SKM-1 (cell line): ENCODE data around the gene PPP2R2C.

Experiments
- DNase-seq: peaks from one replicate; lab custom pipeline; 2025; ENCODE audit not compliant: unreplicated experiment; lab: John Stamatoyannopoulos, UW

The PPP2R2C gene

DNA sequence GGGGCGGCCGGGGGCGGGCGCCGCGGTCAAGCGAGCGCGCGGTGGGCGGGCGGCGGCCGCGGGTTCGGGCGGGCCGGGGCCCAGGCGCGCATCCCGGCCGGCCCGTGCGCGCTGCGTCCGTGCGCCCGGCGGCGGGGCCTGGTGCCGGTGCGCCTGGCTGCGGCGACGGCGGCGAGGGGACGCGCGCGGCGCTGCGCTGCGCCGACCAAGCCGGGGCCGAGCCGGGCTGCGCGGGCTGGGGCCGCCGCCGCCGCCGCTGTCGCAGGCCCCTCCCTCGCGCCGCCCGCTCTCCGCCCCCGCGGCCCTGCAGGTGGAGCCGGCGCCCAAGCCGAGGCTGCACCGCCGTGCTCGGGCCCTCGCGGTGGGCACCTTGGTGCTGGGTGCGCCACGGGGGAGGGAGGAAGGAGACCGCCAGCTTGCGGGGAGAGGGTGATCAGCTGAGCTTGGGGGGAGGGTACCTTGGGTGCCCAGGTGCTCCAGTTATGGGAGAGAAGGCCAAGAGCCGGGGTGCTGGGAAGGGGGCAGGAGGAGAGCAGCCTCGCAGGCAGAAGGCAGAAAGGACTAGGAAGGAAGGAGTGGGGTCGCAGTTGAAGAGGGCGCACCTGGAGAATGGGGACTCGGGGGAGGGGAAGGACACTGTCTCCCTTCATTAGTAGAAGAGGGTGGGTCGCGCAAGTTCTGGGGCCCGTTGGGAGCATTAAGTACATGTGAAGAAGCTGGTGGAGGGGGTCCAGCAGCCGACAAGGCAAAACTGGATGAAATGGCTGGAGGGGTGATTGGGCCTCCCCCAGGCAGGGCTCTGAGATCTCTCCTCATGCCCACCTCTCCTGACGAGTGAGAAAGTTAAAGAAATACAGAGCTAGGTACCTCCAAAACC lies at the start of gene PPP2R2C:
Gene PPP2R2C, minus strand, starts transcription at position 228 of the 877 bp plus-strand sequence. CDS start 385 bp downstream, outside the sequence.
- no peak for DNase-seq

DNA sequence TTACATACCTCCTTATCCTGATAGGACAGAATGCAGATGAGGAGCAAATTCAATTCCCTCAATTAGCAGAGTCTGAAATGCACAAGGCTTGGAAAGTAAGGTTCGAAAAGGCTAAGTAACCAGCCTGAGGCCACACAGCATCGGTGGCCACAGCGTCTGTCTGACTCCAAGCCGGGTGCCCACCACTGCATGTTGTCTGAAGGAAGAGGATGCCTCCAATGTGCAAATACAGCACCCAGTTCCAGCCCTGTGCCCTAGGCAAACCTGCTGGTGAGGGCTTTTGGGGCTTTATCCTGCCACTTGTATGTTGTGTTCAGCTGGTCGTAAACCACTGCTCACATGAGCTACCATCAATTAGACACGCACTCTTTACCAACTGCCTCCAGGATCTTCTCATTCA lies 48.6 kb upstream of the PPP2R2C start:
- no peak for DNase-seq

DNA sequence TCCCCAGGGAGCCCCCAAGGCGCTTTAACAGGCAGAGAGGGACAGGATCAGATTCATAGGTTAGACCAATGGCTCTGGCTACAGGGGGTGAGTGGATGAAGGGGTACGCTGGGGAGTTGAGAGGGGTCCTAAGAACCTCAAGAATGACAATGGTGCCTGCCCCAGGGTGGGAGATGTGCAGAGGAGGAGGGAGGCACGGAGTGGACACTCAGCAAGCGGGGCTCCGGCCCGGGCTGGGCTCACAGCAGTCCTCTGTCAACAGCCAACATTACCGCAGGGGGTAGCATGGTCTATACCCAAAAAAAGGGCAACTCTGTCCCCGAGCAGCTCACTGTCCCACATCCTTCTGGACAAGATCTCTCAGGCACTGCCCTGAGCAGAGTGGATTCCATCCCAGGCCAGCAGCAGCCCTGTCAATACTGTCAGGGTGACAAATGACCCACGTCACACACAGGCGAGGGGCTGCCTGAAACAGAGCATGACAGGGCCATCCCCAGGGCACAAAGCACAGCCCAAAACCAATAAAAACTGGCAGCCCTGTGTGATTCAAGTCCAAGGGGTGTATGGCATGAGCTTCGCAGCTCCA lies 47.7 kb upstream of the PPP2R2C start:
- DNase-seq: no peak

DNA sequence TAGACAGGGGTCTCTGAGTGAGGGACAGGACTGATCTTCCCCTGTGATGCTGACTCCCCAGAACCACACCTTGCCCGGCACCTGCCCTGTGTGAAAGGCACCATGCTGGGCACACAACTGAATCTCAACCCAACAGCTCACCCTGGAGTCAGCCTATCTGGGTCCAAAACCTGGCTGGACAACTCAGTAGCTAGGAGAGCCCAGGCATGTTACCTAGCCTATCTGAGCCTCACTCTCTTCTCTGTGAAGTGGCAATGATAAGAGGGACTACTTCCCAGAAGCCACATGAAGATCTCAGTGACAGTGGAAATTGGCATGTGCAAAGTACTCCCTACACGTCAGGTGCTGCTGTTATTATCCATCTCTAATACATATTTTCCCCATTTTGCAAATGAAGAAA lies 44.8 kb upstream of the PPP2R2C start:
- no peak for DNase-seq

DNA sequence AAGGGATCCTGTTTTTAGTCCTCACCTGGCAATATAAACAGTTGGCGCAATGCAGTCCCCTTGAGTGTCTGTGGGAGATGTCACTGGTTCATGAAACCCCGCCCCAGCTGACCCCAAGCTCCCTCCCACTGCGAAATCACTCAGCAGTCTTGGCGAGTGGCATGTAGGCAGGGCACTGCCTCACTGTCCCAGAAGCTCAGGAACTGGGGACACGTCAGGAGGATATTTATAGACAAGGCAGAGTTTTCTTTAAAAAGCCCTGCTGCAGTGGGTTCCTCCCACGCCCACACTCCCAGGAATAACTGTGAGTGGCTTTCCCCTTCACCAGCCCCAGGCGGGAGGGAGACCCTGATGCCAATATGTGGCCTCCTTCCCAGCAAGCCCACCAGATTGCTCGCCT lies 44.3 kb upstream of the PPP2R2C start:
- DNase-seq: no peak

DNA sequence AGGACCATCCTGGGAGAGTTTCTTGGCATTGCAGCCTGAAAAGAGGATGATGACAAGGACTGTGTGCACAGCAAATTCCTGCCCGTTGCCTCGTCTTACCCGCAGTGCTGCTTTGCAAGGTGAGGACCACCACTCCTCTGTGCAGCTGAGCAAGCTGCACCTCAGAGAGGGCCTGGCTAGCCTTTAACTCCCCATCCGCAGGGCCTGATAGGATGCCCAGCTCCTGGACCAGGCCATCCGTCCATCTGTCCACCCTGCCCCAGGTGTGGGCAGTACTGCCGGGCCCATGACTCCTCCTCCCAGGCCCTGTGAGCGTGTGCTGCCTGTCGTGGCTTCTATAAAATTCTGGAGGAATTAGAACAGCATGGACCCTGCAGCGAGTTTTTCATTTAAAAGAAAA lies 43.9 kb upstream of the PPP2R2C start:
- DNase-seq: no peak

DNA sequence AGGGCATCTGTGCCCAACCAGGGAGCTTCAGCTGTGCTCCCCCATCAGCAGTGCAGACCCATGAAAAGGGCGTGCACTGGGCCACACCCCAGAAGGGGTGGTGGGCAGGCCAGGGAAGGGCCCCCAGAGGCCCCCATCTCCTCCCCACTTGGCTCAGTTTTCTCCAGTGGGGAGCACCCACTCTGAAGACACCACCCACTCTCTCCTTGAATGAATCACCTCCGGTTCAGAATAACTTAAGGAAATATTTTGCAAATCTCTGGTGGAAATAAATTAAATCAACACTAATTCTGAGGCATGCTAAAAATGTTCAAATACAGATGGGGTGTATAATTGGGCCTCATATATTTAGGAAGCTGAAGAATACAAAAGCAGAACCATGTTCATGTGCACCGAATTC lies 41.3 kb upstream of the PPP2R2C start:
- DNase-seq: no peak

DNA sequence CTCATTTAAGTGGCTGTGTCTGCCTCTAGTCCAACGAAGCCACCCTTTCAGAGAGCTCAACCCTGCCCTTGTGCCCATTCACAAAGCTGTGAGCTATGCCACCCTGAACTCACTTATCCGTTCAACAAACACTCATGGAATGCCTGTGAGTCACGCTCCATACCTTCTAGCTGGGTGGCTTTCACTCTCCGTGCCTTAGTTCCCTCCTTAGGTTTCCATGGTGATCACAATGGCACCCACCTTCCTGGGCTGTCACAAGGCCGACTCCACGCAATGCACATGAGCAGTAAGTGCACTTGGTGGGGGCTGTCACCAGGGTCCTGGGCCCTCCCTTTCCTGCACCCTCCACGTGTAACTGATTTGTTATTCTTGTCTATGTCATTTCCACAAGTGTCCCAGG lies 37.2 kb upstream of the PPP2R2C start:
- no peak for DNase-seq

DNA sequence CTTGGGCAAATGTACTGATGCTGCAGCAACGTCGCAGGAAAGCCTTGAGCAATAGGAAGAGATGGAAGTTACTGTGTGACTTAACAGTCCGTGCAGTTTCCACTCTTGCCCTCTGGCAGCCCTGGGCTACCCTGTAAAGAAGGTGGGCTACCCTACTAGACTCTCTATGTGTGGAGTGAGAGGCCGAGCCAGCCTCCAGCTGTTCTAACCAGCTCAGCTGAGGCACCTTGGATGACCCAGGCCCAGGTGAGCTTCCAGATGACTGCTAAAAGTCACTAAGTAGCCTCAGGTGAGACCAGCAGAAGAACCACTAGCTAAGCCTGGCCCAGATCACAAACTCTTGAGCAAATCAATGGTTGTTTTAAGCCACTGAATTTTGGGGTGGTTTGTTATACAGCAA lies 34.9 kb upstream of the PPP2R2C start:
- DNase-seq: no peak

DNA sequence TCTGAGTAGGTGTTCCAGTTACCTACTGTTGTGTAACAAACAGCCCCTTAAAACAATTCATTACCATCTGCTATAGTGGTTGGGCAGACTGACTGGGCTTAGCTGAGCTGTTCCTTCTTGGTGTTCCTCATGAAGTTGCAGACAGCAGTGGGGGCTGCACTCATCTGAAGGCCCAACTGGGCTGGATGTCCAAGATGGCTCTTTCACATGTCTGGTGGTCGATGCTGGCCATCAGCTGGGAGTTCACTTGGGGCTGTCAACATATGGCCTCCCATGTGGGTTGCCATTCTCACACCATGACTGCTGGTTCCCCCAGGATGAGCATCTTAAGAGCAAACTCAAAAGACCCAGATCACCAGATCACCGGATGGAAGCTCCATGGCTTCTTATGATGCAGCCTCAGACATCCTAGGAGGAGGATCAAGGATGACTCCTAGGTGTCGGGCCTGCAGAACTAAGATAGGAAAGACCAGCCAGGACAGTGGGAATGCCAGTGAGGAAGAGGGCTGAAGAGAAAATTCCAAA lies 34.3 kb upstream of the PPP2R2C start:
- no peak for DNase-seq

DNA sequence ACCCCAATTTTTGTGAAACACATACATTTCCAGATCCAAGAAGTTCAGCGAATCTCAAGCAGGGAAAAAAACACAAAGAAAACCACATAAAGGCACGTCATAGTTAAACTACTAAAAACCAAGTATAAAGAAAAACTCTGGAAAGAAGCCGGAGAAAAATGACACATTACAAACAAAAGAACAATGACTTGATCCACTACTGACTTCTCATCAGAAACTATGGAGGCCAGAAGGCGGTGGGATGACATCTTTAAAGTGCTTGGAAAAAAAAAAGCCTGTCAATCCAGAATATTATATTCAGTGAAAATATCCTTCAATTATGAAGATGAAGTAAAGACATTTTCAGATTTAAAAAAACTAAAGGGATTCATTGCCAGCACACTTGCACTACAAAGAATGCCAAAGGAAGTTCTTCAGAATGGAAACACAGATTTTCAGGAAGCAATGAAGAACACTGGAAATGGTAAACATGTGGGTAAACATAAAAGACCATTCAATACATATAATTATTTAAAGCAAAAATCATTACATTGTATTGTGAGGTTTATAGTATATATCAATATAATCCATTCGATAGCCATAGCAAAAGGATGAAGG lies 32.6 kb upstream of the PPP2R2C start:
- DNase-seq: no peak

DNA sequence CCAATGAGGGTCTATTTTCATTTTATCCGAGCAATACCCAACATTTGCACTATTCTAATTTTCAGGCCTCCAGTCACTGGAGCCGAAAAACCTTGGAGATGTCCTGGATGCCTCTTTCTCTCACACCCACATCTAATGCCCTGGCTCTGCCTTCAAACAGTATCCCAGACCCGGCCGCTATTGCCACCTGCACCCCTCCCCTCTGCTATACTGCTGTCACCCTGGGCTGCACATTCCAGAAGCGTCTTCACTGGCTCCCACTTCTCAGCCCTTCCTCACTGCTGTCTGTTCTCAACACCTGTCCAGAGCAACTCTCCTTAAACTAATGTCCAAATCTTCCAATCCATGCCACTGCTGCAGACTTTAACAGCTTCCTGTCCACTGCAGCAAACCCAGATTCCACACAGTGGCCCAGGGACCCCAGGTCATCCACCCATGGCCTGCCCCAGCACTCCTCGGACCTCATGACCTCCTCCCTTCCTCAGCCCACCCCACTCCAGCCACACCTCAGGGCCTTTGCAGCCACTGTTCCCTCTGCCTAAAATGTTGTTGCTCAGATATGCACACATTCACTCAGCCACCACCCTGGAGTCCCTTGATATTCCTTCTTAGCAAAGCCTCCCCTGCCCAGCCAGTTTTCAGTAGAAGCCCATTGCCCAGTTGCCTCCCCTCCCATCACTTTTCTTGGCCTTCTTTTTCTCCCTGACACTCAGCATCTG lies 30.5 kb upstream of the PPP2R2C start:
- DNase-seq: no peak

DNA sequence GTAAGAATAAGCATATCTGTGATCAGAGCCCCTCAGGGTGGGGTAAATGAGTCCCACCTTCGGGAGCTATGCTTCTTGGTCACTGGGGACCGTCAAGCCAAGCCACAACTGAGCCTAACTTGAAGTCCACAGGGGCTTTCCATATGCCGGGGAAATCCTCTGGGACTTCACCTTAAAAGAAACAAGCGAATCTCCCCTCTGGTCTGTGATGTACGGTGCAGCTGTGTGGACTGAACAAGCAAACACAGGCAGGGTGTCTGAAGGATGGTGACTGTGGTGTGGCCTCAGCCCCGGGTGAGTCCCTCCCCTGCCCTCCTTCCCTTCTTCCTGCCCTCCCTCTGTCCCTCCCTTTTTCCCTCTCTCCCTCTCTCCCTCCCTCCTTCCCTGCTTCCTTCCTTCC lies 29.7 kb upstream of the PPP2R2C start:
- no peak for DNase-seq

DNA sequence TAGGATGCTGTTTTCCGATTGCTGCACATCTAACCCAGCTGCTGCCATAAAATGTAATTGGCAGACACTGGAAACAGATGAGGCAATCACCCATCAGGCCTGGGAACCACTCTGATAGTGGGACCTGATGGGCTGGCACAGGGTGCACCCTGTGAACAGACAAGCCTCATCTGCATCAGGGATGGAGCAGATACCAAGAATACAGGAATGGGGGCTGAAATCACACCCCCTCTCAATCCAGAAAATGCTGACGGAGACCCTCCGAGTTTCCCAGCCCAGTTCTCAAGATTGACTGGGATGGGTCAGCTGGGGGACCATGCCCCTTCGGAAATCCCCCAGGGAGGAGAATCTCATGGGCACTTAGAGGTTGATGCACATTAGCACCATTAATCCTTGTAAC lies 28.8 kb upstream of the PPP2R2C start:
- no peak for DNase-seq

DNA sequence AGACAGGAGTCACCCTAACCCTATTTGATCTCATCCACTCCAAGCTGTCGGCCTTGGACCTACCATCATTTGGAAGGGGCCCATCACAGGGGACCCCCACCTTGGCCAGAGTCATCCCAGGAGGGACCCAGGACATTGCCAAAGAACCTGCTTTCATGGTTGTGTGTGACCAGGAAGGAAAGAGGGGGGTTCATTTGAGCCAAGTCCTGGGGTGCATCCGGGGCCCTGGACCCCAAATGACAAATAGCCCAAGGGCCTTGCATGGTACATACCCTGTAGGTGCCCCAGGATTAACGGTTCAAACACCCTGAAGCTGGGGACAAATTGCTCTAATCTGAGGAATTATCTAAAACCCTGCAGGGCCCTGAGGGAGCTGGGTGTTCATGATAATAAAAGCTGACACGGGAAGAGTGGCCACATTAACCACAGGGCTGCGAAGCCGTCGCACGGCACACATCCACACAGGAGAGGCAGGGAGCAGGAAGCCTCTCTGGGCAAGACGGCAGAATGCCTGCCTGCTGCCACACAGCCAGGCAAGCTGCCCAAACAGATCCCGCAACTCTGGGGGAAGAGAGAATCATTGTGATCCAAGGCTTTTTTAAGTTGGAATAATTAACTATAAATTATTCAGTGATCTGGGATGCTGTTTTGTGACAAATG lies 28.2 kb upstream of the PPP2R2C start:
- DNase-seq: no peak

DNA sequence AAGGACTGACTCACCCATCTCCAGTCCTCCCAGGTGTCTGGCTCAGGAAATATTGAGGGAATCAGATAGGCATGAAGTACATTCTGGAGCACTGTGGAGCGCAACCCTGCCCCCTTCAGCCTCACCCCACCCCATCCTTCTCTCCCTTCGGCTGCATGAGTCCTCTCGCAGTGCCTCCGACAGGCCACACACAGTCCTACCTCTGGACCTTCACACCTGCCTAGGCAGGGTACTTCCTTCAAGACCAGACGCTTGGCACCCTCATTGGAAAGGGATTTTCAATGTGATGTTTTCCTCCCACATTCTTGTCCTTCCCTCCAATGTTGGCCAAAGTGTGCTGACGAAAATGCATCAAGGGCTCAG lies 26.8 kb upstream of the PPP2R2C start:
- DNase-seq: no peak

DNA sequence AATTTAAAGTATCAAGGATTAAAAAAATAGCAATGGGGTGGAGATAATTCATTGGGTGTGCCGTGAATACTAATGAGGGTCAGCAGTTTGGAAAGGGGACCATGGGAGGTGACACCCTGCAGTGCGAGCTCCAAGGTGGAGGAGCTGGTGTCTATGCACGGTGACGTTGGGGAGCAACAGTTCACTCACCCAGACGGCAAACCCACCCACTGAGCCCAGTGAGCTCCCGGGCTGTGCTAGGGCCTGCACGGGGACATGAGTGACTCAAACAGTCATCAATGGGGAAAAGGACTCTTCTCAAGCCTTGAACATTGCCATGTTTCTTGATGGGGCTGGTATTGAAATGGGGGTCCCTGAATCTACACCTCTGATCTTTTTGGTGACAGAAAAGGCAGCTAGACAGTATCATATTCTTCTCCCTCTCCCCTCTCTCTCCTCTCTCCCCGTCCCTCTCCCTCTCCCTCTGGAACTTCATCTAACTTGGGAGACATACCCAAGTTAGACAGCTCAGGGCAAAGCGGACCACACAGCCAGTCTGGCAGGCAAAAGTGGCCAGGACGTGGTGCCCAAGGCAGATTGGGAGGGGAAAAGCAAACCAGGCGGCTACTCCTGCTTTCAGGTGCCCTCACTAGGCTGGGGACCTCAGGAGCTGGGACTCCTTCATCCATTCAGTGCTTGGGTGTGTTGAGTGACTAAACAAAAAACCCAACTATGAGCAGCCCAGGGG lies 26.3 kb upstream of the PPP2R2C start:
- no peak for DNase-seq

DNA sequence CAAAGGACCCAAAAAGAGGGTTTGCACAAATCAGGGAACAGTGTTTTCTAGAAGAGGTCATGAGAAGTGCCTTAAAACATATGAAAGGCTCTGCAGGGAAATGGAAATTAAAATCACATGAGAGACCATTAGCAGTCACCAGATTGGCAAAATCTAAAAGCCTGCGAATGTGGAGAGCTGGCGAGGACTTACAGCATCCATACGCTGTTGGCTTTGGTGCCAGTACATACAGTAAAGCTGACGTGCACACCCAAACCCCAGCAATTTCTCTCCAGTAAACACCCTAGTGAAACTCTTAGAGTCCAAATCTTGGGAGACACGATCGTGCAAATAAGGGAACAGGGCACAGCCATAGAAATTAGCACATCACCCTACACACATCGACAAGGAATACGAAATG lies 25.4 kb upstream of the PPP2R2C start:
- DNase-seq: no peak

DNA sequence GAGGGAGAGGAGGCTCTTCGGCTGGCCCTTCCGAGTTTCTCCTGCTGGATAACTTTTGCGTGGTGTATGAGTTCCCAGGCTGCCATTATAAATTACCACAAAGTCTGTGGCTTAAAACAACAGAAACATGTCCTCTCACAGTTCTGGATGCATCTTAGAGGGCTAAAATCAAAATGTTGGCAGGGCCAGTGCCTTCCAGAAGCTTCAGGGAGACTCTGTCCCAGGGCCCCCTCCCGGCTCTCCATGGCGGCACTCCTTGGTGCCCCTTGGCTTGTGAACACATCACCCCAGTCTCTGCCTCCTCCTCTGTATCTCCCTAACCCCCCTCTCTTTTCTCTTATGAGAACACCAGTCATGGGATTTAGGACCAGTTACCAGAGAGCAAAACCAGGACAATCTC lies 23.3 kb upstream of the PPP2R2C start:
- no peak for DNase-seq

DNA sequence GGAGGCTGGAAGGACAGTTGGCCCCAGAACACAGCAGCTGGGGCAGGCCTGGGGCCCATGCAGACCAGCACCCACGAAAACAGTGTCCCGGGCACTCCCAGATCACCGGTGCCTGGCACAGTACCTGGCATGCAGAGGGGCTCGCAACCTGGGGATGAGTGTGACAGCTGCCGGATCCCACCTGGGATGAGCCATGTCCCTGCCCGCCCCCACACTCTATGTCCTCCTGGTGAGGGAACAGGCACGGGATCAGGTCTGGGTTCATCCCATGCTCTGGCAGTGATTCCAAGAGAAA lies 22.8 kb upstream of the PPP2R2C start:
- DNase-seq: no peak
